H1 (cell line): ENCODE measurements around the gene CERCAM. TPM values are rescaled to one million over a fixed set of nuclear protein-coding genes. Genes with fewer than 3 reads are reported as not detected.

ENCODE experiments used
- ATF2 ChIP-seq: IDR thresholded peaks from 2 replicates; pipeline ENCODE4 v1.6.1; 2012; ENCODE audit warnings: low read length, inconsistent platforms
- BACH1 ChIP-seq: IDR thresholded peaks from 2 replicates; pipeline ENCODE4 v1.6.1; 2012; ENCODE audit warnings: low read length, improper control_type of control experiment
- CREB1 ChIP-seq: IDR thresholded peaks from 2 replicates; pipeline ENCODE4 v1.6.1; 2012; ENCODE audit warnings: inconsistent platforms
- GTF2F1 ChIP-seq: IDR thresholded peaks from 2 replicates; pipeline ENCODE4 v1.6.1; 2012; ENCODE audit warnings: low read depth, low read length, improper control_type of control experiment, borderline replicate concordance
- NRF1 ChIP-seq: IDR thresholded peaks from 2 replicates; pipeline ENCODE4 v1.6.1; 2011; ENCODE audit warnings: mild to moderate bottlenecking, low read depth, low read length, improper control_type of control experiment
- RNF2 ChIP-seq: fragments of 200-900, 300-1000 bp; sonication (generic); IDR thresholded peaks from 2 replicates; pipeline ENCODE4 v1.7.1; 2016; ENCODE audit warnings: borderline replicate concordance, low read depth, mild to moderate bottlenecking, antibody characterized with exemption, low read length; ENCODE audit not compliant: poor library complexity, severe bottlenecking; ENCODE audit errors: missing control alignments
- polyA plus RNA-seq, 7 experiments: library from polyadenylated mRNA; depleted of rRNA in 3 of 7; stranded (reverse) in 5 of 7; unstranded in 2 of 7; fragments of >200 nt in 5 of 7; fragments of 200-250 nt in 2 of 7; gene quantifications; 1 replicate in 5 of 7; 2 replicates in 1 of 7; 4 replicates in 1 of 7; pipeline versions ENCODE4 v1.2.1 to v1.2.3, GENCODE V29; 2011 to 2013; ENCODE audit warnings: missing spikeins in 2 of 7, mixed read lengths in 2 of 7
- total RNA-seq: library from RNA; stranded (reverse); fragmentation: NEBNext Ultra II Directional; extraction: Animal tissue kit (Norgen Biotek cat#: 25700); gene quantifications from 2 replicates; pipeline ENCODE4 v1.2.1, GENCODE V29; 2021
- TF ChIP-seq, protein P1 (sequence below): IDR thresholded peaks from 2 replicates; pipeline ENCODE4 v1.6.1; 2012; ENCODE audit warnings: inconsistent platforms

CERCAM gene
- total and polyA plus RNA-seq, 2 of the 8 experiments (the other 6 are each of a cell fraction or from before 2014, with no cell fraction given) = 3.1 to 5.2 TPM

DNA sequence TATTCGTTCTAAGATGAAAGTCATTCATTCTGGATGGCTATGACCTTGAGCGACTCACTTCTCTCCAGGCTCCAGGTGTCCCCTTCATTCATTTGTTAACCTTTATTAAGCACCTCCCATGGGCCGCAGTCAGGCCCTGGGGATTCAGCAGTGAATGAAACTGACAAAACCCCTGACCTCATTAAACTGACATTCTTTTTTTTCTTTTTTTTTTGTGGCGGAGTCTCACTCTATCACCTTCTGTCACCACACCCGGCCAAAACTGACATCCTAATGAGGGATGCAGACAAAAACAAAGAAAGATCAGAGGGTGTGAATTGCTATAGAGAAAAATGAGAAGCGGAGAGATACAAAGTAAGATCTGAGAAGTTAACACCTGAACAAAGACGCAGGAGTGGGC, 18.6 kb downstream of the CERCAM start (continued):
- TF ChIP-seq GTF2F1 (no peak), RNF2 (no peak), CREB1 (no peak), NRF1 (no peak), ATF2 (no peak), BACH1 (no peak)
- TF ChIP-seq, protein P1, sequence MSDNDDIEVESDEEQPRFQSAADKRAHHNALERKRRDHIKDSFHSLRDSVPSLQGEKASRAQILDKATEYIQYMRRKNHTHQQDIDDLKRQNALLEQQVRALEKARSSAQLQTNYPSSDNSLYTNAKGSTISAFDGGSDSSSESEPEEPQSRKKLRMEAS = no peak
